Right lobe of liver (tissue), 6 donors: ENCODE data around the gene MC2R. TPM values are rescaled to one million over a fixed set of nuclear protein-coding genes. Genes with fewer than 3 reads are reported as not detected.

ENCODE experiments used
- ATAC-seq, 4 donors: fragments of 200-7000 bp; cut with Tn5 transposase; one replicate each; pipeline ENCODE4 v1.9.1; 2020; ENCODE audit warnings: mild to moderate bottlenecking in 4 of 4, moderate library complexity in 4 of 4
- DNase-seq, 3 donors: peaks; one replicate each; pipeline ENCODE4 v3.0.0-alpha.2; 2020
- H3K27ac ChIP-seq, 3 donors: fragments of 200-600 bp; one replicate each; pipeline ENCODE4 v1.8.0; 2022
- H3K27me3 ChIP-seq, 2 donors: fragments of 200-600 bp; one replicate each; pipeline ENCODE4 v1.8.0; 2022
- H3K36me3 ChIP-seq, 4 donors: fragments of 200-600 bp; sonication (generic) in 1 of 4; one replicate each; pipeline versions ENCODE4 v1.5.1 to v1.8.0; 2017 to 2022; ENCODE audit warnings: control low read depth in 1 of 4
- H3K4me1 ChIP-seq, 4 donors: fragments of 200-600 bp; sonication (generic) in 1 of 4; one replicate each; pipeline versions ENCODE4 v1.5.1 to v1.8.0; 2017 to 2022; ENCODE audit warnings: control low read depth in 1 of 4
- H3K4me3 ChIP-seq, 3 donors: fragments of 200-600 bp; one replicate each; pipeline ENCODE4 v1.8.0; 2022
- H3K9me3 ChIP-seq, 4 donors: fragments of 200-600 bp; sonication (generic) in 1 of 4; one replicate each; pipeline versions ENCODE4 v1.5.1 to v1.8.0; 2017 to 2022; ENCODE audit warnings: control low read depth in 1 of 4
- CTCF ChIP-seq, 4 donors: fragments of 200-600 bp in 3 of 4; fragments of 450-650 bp in 1 of 4; IDR thresholded peaks; one replicate each; pipeline versions ENCODE4 v1.5.1 to v1.8.0; 2016 to 2022; ENCODE audit warnings: antibody characterized with exemption in 4 of 4, mild to moderate bottlenecking in 2 of 4
- POLR2A ChIP-seq: fragments of 450-650 bp; IDR thresholded peaks from one replicate; pipeline ENCODE4 v1.6.1; 2017; ENCODE audit warnings: antibody characterized with exemption, mild to moderate bottlenecking
- WGBS: methylation state at CpG from one replicate; pipeline ENCODE4 v1.1.6; 2018; ENCODE audit warnings: low coverage, low lambda C conversion rate; ENCODE audit not compliant: insufficient coverage; ENCODE audit errors: missing lambda C conversion rate; 5-methylcytosine and 5-hydroxymethylcytosine counted together
- intact Hi-C, 2 donors: fragments of 100-400 bp; cut with DNase I; formaldehyde crosslinking; loops; one replicate each; pipeline versions ENCODE4 v1.11.2 to v1.14.1; 2022
- total RNA-seq, 6 experiments: library from RNA; depleted of rRNA in 2 of 6; stranded (reverse); fragments of >200 nt in 2 of 6; fragmentation: NEBNext Ultra II Directional in 3 of 6; extraction: Animal tissue kit (Norgen Biotek cat#: 25700) in 3 of 6; gene quantifications; one replicate each; pipeline versions ENCODE4 v1.1.0 to v1.2.4, GENCODE V29; 2016 to 2023
- donor health status: DM: no; HTN: yes; CAD: no.
- donor health status: DM: no; HTN: no; CAD: no.
- donor health status: DM: no; HTN: no; CAD: no.
- donor health status: DM: no; HTN: yes; CAD: no.
- donor health status: DM: no; HTN: yes; CAD: no.

MC2R gene
- total RNA-seq, 6 experiments from 2014 or later, result 0.04 TPM; not detected in 5

- intact Hi-C loops, result no loop called here
- TF ChIP-seq POLR2A (no peak), CTCF (IDR thresholded peaks at IDR 0.05) (no peak)
- H3K9me3 ChIP-seq, result no peaks in the 10 kb centered on the region
- DNase-seq (no peak), ATAC-seq (no peak)
- WGBS, result 42% methylated on average over 5 of the region's 5 CpGs
- H3K4me1 ChIP-seq, result no peaks in the 10 kb centered on the region
- no peak overlapping the region for H3K4me3 ChIP-seq
- H3K36me3 ChIP-seq, result no peaks in the 10 kb centered on the region
- H3K27me3 ChIP-seq, result no peaks in the 10 kb centered on the region
- no peak overlapping the region for H3K27ac ChIP-seq
Observed at GRCh38 chr18:13894531-13894930, 20.8 kb downstream of the MC2R start.

GRCh38 chr18:13893418-13893760 lies 21.9 kb downstream of the MC2R start:
- ATAC-seq (no peak), DNase-seq (no peak)
- Histone ChIP-seq H3K27ac (no peak overlapping the region), H3K4me3 (no peak overlapping the region), H3K4me1 (no peaks in the 10 kb centered on the region), H3K9me3 (no peaks in the 10 kb centered on the region), H3K27me3 (no peaks in the 10 kb centered on the region), H3K36me3 (no peaks in the 10 kb centered on the region)
- no peak for TF ChIP-seq POLR2A
- no peak for TF ChIP-seq CTCF (IDR thresholded peaks at IDR 0.05)
- intact Hi-C loops, result no loop called here
- WGBS, result 57% methylated on average over 3 of the region's 3 CpGs

GRCh38 chr18:13892098-13892497 lies 23.2 kb downstream of the MC2R start:
- no peak for DNase-seq
- ATAC-seq, result peak in 1 of 4 donors; percentile 38
- no peaks in the 10 kb centered on the region for H3K4me1 ChIP-seq
- no peaks in the 10 kb centered on the region for H3K36me3 ChIP-seq
- intact Hi-C loops, result no loop called here
- H3K27me3 ChIP-seq, result no peaks in the 10 kb centered on the region
- H3K9me3 ChIP-seq, result no peaks in the 10 kb centered on the region
- H3K27ac ChIP-seq, result no peak overlapping the region
- no peak for TF ChIP-seq CTCF (IDR thresholded peaks at IDR 0.05)
- TF ChIP-seq POLR2A, result no peak
- no peak overlapping the region for H3K4me3 ChIP-seq
- 10% methylated on average over 2 of the region's 5 CpGs for WGBS

GRCh38 chr18:13890761-13891361 lies 24.5 kb downstream of the MC2R start:
- H3K27me3 ChIP-seq, result no peaks in the 10 kb centered on the region
- WGBS, result 52% methylated on average over 8 of the region's 8 CpGs
- ATAC-seq (no peak), DNase-seq (no peak)
- TF ChIP-seq CTCF (IDR thresholded peaks at IDR 0.05) (no peak), POLR2A (no peak)
- no peak overlapping the region for H3K27ac ChIP-seq
- no peaks in the 10 kb centered on the region for H3K9me3 ChIP-seq
- no peaks in the 10 kb centered on the region for H3K4me1 ChIP-seq
- intact Hi-C loops, result no loop called here
- H3K4me3 ChIP-seq, result no peak overlapping the region
- no peaks in the 10 kb centered on the region for H3K36me3 ChIP-seq

- WGBS, result 53% methylated on average over 2 of the region's 2 CpGs
Observed at GRCh38 chr18:13889671-13890070, 25.7 kb downstream of the MC2R start.

More at GRCh38 chr18:13889671-13890070, 25.7 kb downstream of the MC2R start:
- no peaks in the 10 kb centered on the region for H3K27me3 ChIP-seq
- H3K36me3 ChIP-seq, result no peaks in the 10 kb centered on the region
- H3K4me1 ChIP-seq, result no peaks in the 10 kb centered on the region
- TF ChIP-seq POLR2A (no peak), CTCF (IDR thresholded peaks at IDR 0.05) (no peak)
- intact Hi-C loops, result no loop called here
- DNase-seq (no peak), ATAC-seq (no peak)
- H3K27ac ChIP-seq, result no peak overlapping the region
- no peak overlapping the region for H3K4me3 ChIP-seq
- H3K9me3 ChIP-seq, result no peaks in the 10 kb centered on the region
